Measurements from ENCODE around the gene SHANK1.
"Not testable (repeated sequence)": the region's sequence is repeated elsewhere in the genome, so short reads cannot be mapped to it uniquely, and the experiment has no call there.

The SHANK1 gene

GRCh38 chr19:50633973-50634372, 85.6 kb downstream of the SHANK1 start:
- no peak for DNase-seq (ENCODE audit: low read depth, low spot score)

- DNase-seq (ENCODE audit: low read depth, low spot score) = no peak
Measured at GRCh38 chr19:50633359-50633758, 86.2 kb downstream of the SHANK1 start.

GRCh38 chr19:50632151-50632835, 87.3 kb downstream of the SHANK1 start:
- DNase-seq (ENCODE audit: low read depth, low spot score) = no peak

GRCh38 chr19:50629801-50630200, 89.8 kb downstream of the SHANK1 start:
- no peak for DNase-seq (ENCODE audit: low read depth, low spot score)

GRCh38 chr19:50629194-50629593, 90.4 kb downstream of the SHANK1 start:
- DNase-seq (ENCODE audit: low read depth, low spot score) = no peak

- DNase-seq (ENCODE audit: low read depth, low spot score) = no peak
Measured at GRCh38 chr19:50628551-50628950, 91.1 kb downstream of the SHANK1 start.

- DNase-seq (ENCODE audit: low read depth, low spot score) = no peak
Measured at GRCh38 chr19:50628146-50628545, 91.5 kb downstream of the SHANK1 start.

GRCh38 chr19:50626795-50627194, 92.8 kb downstream of the SHANK1 start:
- DNase-seq (ENCODE audit: low read depth, low spot score) = no peak

- no peak for DNase-seq (ENCODE audit: low read depth, low spot score)
Measured at GRCh38 chr19:50626011-50626410, 93.6 kb downstream of the SHANK1 start.

GRCh38 chr19:50624949-50625600, 94.5 kb downstream of the SHANK1 start:
- no peak for DNase-seq (ENCODE audit: low read depth, low spot score)

GRCh38 chr19:50620394-50620906, 99.2 kb downstream of the SHANK1 start:
- DNase-seq (ENCODE audit: low read depth, low spot score) = not testable (repeated sequence)

- not testable (repeated sequence) for DNase-seq (ENCODE audit: low read depth, low spot score)
Measured at GRCh38 chr19:50619184-50619583, 100.4 kb downstream of the SHANK1 start.

GRCh38 chr19:50618379-50618778, 101.2 kb downstream of the SHANK1 start:
- not testable (repeated sequence) for DNase-seq (ENCODE audit: low read depth, low spot score)

- not testable (repeated sequence) for DNase-seq (ENCODE audit: low read depth, low spot score)
Measured at GRCh38 chr19:50612504-50613404, 106.8 kb downstream of the SHANK1 start.

Data from iPS DF 19.7 (cell line).